Body of pancreas (tissue), 4 donors: ENCODE measurements around the gene ASAP3.

Experiments
- POLR2A ChIP-seq, 3 donors: fragments of 450-650 bp; IDR thresholded peaks; one replicate each; pipeline ENCODE4 v1.6.1; 2016; ENCODE audit warnings: antibody characterized with exemption in 3 of 3, mild to moderate bottlenecking in 2 of 3
- TF ChIP-seq, protein P1 (sequence below), 7 experiments: fragments of 450-650 bp in 4 of 7; fragments of 200-600 bp in 3 of 7; sonication (generic) in 3 of 7; IDR thresholded peaks; one replicate each; pipeline ENCODE4 v1.5.1; 2016 to 2019; ENCODE audit warnings: antibody characterized with exemption in 7 of 7

DNA sequence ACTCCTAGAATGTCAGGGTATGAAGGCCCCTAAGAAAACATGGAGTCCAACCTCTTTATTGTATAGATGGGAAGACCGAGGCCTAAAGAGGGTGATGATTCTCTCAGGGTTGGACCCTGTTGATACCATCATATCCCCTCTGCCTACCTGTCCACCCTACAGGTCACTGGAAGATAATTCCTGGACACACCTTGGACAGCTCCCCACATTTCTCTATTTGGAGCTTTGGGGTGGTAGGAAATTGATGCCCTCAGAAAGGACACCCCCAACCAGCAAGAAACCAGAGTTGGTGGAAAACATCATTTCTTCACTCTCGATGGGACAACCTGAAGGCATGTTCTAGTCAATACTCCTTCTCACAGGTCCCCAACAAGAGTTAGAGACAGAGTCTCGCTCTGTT lies 56.4 kb downstream of the ASAP3 start:
- TF ChIP-seq, protein P1, sequence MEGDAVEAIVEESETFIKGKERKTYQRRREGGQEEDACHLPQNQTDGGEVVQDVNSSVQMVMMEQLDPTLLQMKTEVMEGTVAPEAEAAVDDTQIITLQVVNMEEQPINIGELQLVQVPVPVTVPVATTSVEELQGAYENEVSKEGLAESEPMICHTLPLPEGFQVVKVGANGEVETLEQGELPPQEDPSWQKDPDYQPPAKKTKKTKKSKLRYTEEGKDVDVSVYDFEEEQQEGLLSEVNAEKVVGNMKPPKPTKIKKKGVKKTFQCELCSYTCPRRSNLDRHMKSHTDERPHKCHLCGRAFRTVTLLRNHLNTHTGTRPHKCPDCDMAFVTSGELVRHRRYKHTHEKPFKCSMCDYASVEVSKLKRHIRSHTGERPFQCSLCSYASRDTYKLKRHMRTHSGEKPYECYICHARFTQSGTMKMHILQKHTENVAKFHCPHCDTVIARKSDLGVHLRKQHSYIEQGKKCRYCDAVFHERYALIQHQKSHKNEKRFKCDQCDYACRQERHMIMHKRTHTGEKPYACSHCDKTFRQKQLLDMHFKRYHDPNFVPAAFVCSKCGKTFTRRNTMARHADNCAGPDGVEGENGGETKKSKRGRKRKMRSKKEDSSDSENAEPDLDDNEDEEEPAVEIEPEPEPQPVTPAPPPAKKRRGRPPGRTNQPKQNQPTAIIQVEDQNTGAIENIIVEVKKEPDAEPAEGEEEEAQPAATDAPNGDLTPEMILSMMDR (IDR thresholded peaks at IDR 0.05) = no peak
- TF ChIP-seq POLR2A (IDR thresholded peaks at IDR 0.05) = no peak
